Measurements from ENCODE around the gene GSDME. TPM values are rescaled to one million over a fixed set of nuclear protein-coding genes. Genes with fewer than 3 reads are reported as not detected.
A peak's percentile ranks its signal among the peaks of the same experiment; 100 is the strongest.
"Not testable (repeated sequence)": the region's sequence is repeated elsewhere in the genome, so short reads cannot be mapped to it uniquely, and the experiment has no call there.

Gene GSDME
- 8.1 TPM for polyA plus RNA-seq (ENCODE audit: insufficient read length)

GRCh38 chr7:24757353-24758275 is at the start of gene GSDME:
Gene GSDME, minus strand, starts transcription at chr7:24757464. Its CDS starts 7,690 bp downstream, at chr7:24749774.
- DNase-seq (ENCODE audit: low read depth), result no peak

GRCh38 chr7:24802300-24802699 is 45.0 kb upstream of the GSDME start:
- no peak for DNase-seq (ENCODE audit: low read depth)

- no peak for DNase-seq (ENCODE audit: low read depth)
Measured at GRCh38 chr7:24801883-24802282, 44.6 kb upstream of the GSDME start.

- DNase-seq (ENCODE audit: low read depth), result no peak
Measured at GRCh38 chr7:24800667-24801066, 43.4 kb upstream of the GSDME start.

GRCh38 chr7:24800073-24800472 is 42.8 kb upstream of the GSDME start:
- no peak for DNase-seq (ENCODE audit: low read depth)

GRCh38 chr7:24799506-24799905 is 42.2 kb upstream of the GSDME start:
- no peak for DNase-seq (ENCODE audit: low read depth)

GRCh38 chr7:24798261-24798660 is 41.0 kb upstream of the GSDME start:
- no peak for DNase-seq (ENCODE audit: low read depth)

- no peak for DNase-seq (ENCODE audit: low read depth)
Measured at GRCh38 chr7:24797270-24797669, 40.0 kb upstream of the GSDME start.

GRCh38 chr7:24795407-24795767 is 38.1 kb upstream of the GSDME start:
- no peak for DNase-seq (ENCODE audit: low read depth)

GRCh38 chr7:24794751-24795406 is 37.6 kb upstream of the GSDME start:
- not testable (repeated sequence) for DNase-seq (ENCODE audit: low read depth)

- DNase-seq (ENCODE audit: low read depth), result no peak
Measured at GRCh38 chr7:24793982-24794648, 36.9 kb upstream of the GSDME start.

GRCh38 chr7:24788961-24789576 is 31.8 kb upstream of the GSDME start:
- no peak for DNase-seq (ENCODE audit: low read depth)

GRCh38 chr7:24788075-24788474 is 30.8 kb upstream of the GSDME start:
- no peak for DNase-seq (ENCODE audit: low read depth)

GRCh38 chr7:24786941-24787340 is 29.7 kb upstream of the GSDME start:
- DNase-seq (ENCODE audit: low read depth), result no peak

- DNase-seq (ENCODE audit: low read depth), result no peak
Measured at GRCh38 chr7:24786306-24786705, 29.0 kb upstream of the GSDME start.

GRCh38 chr7:24784277-24784676 is 27.0 kb upstream of the GSDME start:
- no peak for DNase-seq (ENCODE audit: low read depth)

GRCh38 chr7:24783698-24784097 is 26.4 kb upstream of the GSDME start:
- DNase-seq (ENCODE audit: low read depth), result no peak

- no peak for DNase-seq (ENCODE audit: low read depth)
Measured at GRCh38 chr7:24781106-24781505, 23.8 kb upstream of the GSDME start.

- DNase-seq (ENCODE audit: low read depth), result no peak
Measured at GRCh38 chr7:24779283-24779655, 22.0 kb upstream of the GSDME start.

- peak; percentile 29 for DNase-seq (ENCODE audit: low read depth)
Measured at GRCh38 chr7:24778543-24779282, 21.4 kb upstream of the GSDME start.

GRCh38 chr7:24777806-24778205 is 20.5 kb upstream of the GSDME start:
- DNase-seq (ENCODE audit: low read depth), result no peak
